Small intestine (tissue), 7 donors: ENCODE measurements around the gene ADAMTS14. TPM values are rescaled to one million over a fixed set of nuclear protein-coding genes. Genes with fewer than 3 reads are reported as not detected.
A peak's percentile ranks its signal among the peaks of the same experiment; 100 is the strongest.

Experiments
- DNase-seq, 2 donors: peaks; one replicate each; pipeline versions ENCODE4 v3.0.0 to v3.0.0-alpha.2; 2013
- FAIRE-seq: peaks from 2 replicates; lab custom pipeline; 2012; peaks lifted over from hg19 to GRCh38; lab: Jason Lieb, UNC
- H3K27ac ChIP-seq, 3 donors: one replicate each; pipeline ENCODE4 v1.5.1; 2013; ENCODE audit warnings: low read length in 2 of 3, mild to moderate bottlenecking in 2 of 3, control low read depth in 1 of 3, inconsistent platforms in 1 of 3, low read depth in 1 of 3, moderate library complexity in 1 of 3
- H3K27me3 ChIP-seq, 3 donors: one replicate each; pipeline ENCODE4 v1.6.1; 2013; ENCODE audit warnings: low read length in 3 of 3, inconsistent platforms in 1 of 3; ENCODE audit not compliant: control insufficient read depth in 3 of 3, insufficient read depth in 3 of 3
- H3K36me3 ChIP-seq, 3 donors: one replicate each; pipeline ENCODE4 v1.6.1; 2013; ENCODE audit warnings: low read length in 3 of 3, inconsistent platforms in 1 of 3, low read depth in 1 of 3, mild to moderate bottlenecking in 1 of 3, moderate library complexity in 1 of 3; ENCODE audit not compliant: control insufficient read depth in 3 of 3, insufficient read depth in 2 of 3
- H3K4me1 ChIP-seq, 3 donors: one replicate each; pipeline ENCODE4 v1.6.1; 2013; ENCODE audit warnings: low read length in 2 of 3, inconsistent platforms in 1 of 3, low read depth in 1 of 3, mild to moderate bottlenecking in 1 of 3, moderate library complexity in 1 of 3; ENCODE audit not compliant: control insufficient read depth in 3 of 3, insufficient read depth in 2 of 3
- H3K4me3 ChIP-seq, 3 donors: one replicate each; pipeline ENCODE4 v1.5.1; 2013; ENCODE audit warnings: low read length in 3 of 3, control low read depth in 1 of 3, inconsistent platforms in 1 of 3, low read depth in 1 of 3, mild to moderate bottlenecking in 1 of 3, moderate library complexity in 1 of 3
- H3K9me3 ChIP-seq, 2 donors: one replicate each; pipeline ENCODE4 v1.6.1; 2013; ENCODE audit warnings: low read depth in 1 of 2, low read length in 1 of 2; ENCODE audit not compliant: control insufficient read depth in 2 of 2, insufficient read depth in 1 of 2
- WGBS, 3 donors: extraction: QIAGEN DNeasy Blood & Tissue Kit; methylation state at CpG; one replicate each; pipeline ENCODE4 v1.1.7; 2013; 5-methylcytosine and 5-hydroxymethylcytosine counted together
- polyA plus RNA-seq, 4 donors: library from polyadenylated mRNA; stranded (reverse) in 3 of 4; unstranded in 1 of 4; fragments of 200-250 nt in 3 of 4; fragments of 120-200 nt in 1 of 4; gene quantifications; one replicate each; pipeline versions ENCODE4 v1.2.1 to v1.2.3, GENCODE V29; 2013
- donor health status: healthy with polysubstance abuse.
- donor health status: control.
- donor health status: control.
- donor health status: Bipolar disorder and iron deficiency.
- donor health status: healthy.

ADAMTS14 gene
- polyA plus RNA-seq, 4 donors, result 0.45 to 7.7 (median 0.79) TPM

- Histone ChIP-seq H3K9me3 (peaks cover 0 to 32% of the 10 kb centered on the region in 2 donors), H3K36me3 (no peaks in the 10 kb centered on the region), H3K4me1 (no peaks in the 10 kb centered on the region), H3K27me3 (no peaks in the 10 kb centered on the region), H3K4me3 (no peak overlapping the region), H3K27ac (peak overlapping the region in 2 of 3 donors; percentile 58 to 79)
- 56 to 81% (median 69%) methylated on average over 16 of the region's 16 CpGs for WGBS, 3 donors
- DNase-seq (peak in 1 of 2 donors; percentile 37), FAIRE-seq (no peak)
These were observed 19.3 kb upstream of the ADAMTS14 start for GRCh38 chr10:70652761-70653657.

- Histone ChIP-seq H3K9me3 (peaks cover 0 to 11% of the 10 kb centered on the region in 2 donors), H3K36me3 (no peaks in the 10 kb centered on the region), H3K27me3 (no peaks in the 10 kb centered on the region), H3K4me1 (no peaks in the 10 kb centered on the region), H3K27ac (no peak overlapping the region), H3K4me3 (no peak overlapping the region)
- WGBS, 3 donors, result 96 to 97% (median 97%) methylated on average over 12 of the region's 12 CpGs
- no peak for DNase-seq
- no peak for FAIRE-seq
These were observed 17.0 kb upstream of the ADAMTS14 start for GRCh38 chr10:70655316-70655715.

GRCh38 chr10:70656489-70656888, 15.8 kb upstream of the ADAMTS14 start:
- Histone ChIP-seq H3K27ac (peak overlapping the region in 1 of 3 donors; percentile 49), H3K27me3 (no peaks in the 10 kb centered on the region), H3K4me3 (no peak overlapping the region), H3K9me3 (peaks cover 0 to 6% of the 10 kb centered on the region in 2 donors), H3K36me3 (no peaks in the 10 kb centered on the region), H3K4me1 (no peaks in the 10 kb centered on the region)
- 40 to 51% (median 50%) methylated on average over 3 of the region's 3 CpGs for WGBS, 3 donors
- DNase-seq (no peak), FAIRE-seq (no peak)

- H3K27me3 ChIP-seq, result no peaks in the 10 kb centered on the region
- H3K9me3 ChIP-seq, result peaks cover 0 to under 1% of the 10 kb centered on the region in 2 donors
- no peak overlapping the region for H3K4me3 ChIP-seq
- peak overlapping the region in 1 of 3 donors; percentile 0 for H3K27ac ChIP-seq
- 80 to 91% (median 85%) methylated on average over 6 of the region's 6 CpGs for WGBS, 3 donors
- H3K4me1 ChIP-seq, result peaks cover 0 to 5% (median 2%) of the 10 kb centered on the region in 3 donors
- no peak for DNase-seq
- H3K36me3 ChIP-seq, result no peaks in the 10 kb centered on the region
- no peak for FAIRE-seq
These were observed 15.3 kb upstream of the ADAMTS14 start for GRCh38 chr10:70657041-70657440.

- no peak for FAIRE-seq
- no peak overlapping the region for H3K27ac ChIP-seq
- no peak overlapping the region for H3K4me3 ChIP-seq
- H3K4me1 ChIP-seq, result peaks cover 0 to 6% (median 2%) of the 10 kb centered on the region in 3 donors
- H3K9me3 ChIP-seq, result no peaks in the 10 kb centered on the region
- WGBS, 3 donors, result 70 to 87% (median 81%) methylated on average over 1 of the region's 1 CpG
- H3K27me3 ChIP-seq, result no peaks in the 10 kb centered on the region
- no peaks in the 10 kb centered on the region for H3K36me3 ChIP-seq
- no peak for DNase-seq
These were observed 13.6 kb upstream of the ADAMTS14 start for GRCh38 chr10:70658582-70659136.

GRCh38 chr10:70659306-70659705, 13.0 kb upstream of the ADAMTS14 start:
- DNase-seq, result no peak
- Histone ChIP-seq H3K4me1 (peaks cover 0 to 6% (median 2%) of the 10 kb centered on the region in 3 donors), H3K4me3 (no peak overlapping the region), H3K36me3 (no peaks in the 10 kb centered on the region), H3K27ac (no peak overlapping the region), H3K9me3 (no peaks in the 10 kb centered on the region), H3K27me3 (no peaks in the 10 kb centered on the region)
- no peak for FAIRE-seq
- WGBS, 3 donors, result 62 to 88% (median 70%) methylated on average over 1 of the region's 1 CpG

GRCh38 chr10:70660722-70661121, 11.6 kb upstream of the ADAMTS14 start:
- DNase-seq, result no peak
- Histone ChIP-seq H3K4me1 (peaks cover 0 to 12% (median 2%) of the 10 kb centered on the region in 3 donors), H3K36me3 (no peaks in the 10 kb centered on the region), H3K4me3 (no peak overlapping the region), H3K27me3 (no peaks in the 10 kb centered on the region), H3K27ac (no peak overlapping the region), H3K9me3 (no peaks in the 10 kb centered on the region)
- no peak for FAIRE-seq
- 87 to 89% (median 89%) methylated on average over 4 of the region's 4 CpGs for WGBS, 3 donors

GRCh38 chr10:70661623-70662361, 10.5 kb upstream of the ADAMTS14 start:
- Histone ChIP-seq H3K36me3 (no peaks in the 10 kb centered on the region), H3K27ac (peak overlapping the region in 2 of 3 donors; percentile 70 to 75), H3K9me3 (no peaks in the 10 kb centered on the region), H3K4me3 (no peak overlapping the region), H3K4me1 (peaks cover 0 to 12% (median 2%) of the 10 kb centered on the region in 3 donors), H3K27me3 (no peaks in the 10 kb centered on the region)
- no peak for DNase-seq
- FAIRE-seq, result no peak
- WGBS, 3 donors, result 63 to 73% (median 63%) methylated on average over 11 of the region's 11 CpGs
